Fibroblast of lung (primary cell): ENCODE measurements around the gene CEMIP.

Experiments used
- EZH2 ChIP-seq: IDR thresholded peaks from 2 replicates; pipeline ENCODE4 v1.5.1; 2012; ENCODE audit warnings: low read length, control low read depth, mild to moderate bottlenecking; ENCODE audit errors: missing control alignments
- TF ChIP-seq, protein P1 (sequence below), 2 donors: IDR thresholded peaks in 1 of 2; conservative IDR thresholded peaks in 1 of 2; 1 replicate in 1 of 2; 2 replicates in 1 of 2; pipeline ENCODE4 v1.5.1; 2011 to 2012; ENCODE audit warnings: low read length in 2 of 2, control low read depth in 1 of 2, inconsistent platforms in 1 of 2, low read depth in 1 of 2, mild to moderate bottlenecking in 1 of 2

DNA sequence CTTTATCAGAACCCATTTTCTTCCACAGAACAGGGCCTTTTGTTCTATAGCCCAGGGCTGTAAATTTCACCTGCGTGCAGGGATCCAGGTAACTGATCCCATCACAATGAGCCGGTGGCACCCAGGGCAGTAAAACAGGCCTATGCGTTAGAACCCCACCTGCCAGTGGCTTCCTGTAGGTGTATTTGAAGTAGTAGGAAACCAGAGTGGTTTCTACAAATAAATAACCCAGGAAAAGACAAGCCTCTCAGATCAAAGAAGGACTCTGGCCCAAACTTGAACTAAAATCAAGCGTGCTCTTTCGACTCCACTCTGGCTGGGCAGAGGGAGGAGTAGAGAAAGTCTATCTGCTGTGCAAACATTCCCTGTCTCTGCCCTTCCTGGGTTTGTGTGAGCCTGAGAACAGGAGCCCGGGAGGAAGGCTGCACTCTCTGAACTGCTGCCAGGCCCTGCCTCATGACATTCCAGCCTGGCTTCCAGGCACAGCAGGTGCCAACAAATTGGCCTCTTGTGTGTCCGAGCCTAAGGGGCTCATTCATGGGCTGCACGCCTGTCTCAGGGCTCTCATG, 77.7 kb downstream of the CEMIP start:
- TF ChIP-seq, protein P1, sequence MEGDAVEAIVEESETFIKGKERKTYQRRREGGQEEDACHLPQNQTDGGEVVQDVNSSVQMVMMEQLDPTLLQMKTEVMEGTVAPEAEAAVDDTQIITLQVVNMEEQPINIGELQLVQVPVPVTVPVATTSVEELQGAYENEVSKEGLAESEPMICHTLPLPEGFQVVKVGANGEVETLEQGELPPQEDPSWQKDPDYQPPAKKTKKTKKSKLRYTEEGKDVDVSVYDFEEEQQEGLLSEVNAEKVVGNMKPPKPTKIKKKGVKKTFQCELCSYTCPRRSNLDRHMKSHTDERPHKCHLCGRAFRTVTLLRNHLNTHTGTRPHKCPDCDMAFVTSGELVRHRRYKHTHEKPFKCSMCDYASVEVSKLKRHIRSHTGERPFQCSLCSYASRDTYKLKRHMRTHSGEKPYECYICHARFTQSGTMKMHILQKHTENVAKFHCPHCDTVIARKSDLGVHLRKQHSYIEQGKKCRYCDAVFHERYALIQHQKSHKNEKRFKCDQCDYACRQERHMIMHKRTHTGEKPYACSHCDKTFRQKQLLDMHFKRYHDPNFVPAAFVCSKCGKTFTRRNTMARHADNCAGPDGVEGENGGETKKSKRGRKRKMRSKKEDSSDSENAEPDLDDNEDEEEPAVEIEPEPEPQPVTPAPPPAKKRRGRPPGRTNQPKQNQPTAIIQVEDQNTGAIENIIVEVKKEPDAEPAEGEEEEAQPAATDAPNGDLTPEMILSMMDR (conservative IDR thresholded peaks at IDR 0.05 in 1 of 2, IDR thresholded peaks at IDR 0.05 in 1 of 2; ENCODE audit: low read depth in 1 of 2, low read length in 2 of 2) = no peak
- TF ChIP-seq EZH2 = no peak
